HG03097 (cell line): ENCODE data around the gene GLI3.

ENCODE experiments used
- ATAC-seq: cut with Tn5 transposase; IDR thresholded peaks from one replicate; pipeline ENCODE4 v1.9.1; 2021; ENCODE audit not compliant: unreplicated experiment, low FRiP score

Gene GLI3

DNA sequence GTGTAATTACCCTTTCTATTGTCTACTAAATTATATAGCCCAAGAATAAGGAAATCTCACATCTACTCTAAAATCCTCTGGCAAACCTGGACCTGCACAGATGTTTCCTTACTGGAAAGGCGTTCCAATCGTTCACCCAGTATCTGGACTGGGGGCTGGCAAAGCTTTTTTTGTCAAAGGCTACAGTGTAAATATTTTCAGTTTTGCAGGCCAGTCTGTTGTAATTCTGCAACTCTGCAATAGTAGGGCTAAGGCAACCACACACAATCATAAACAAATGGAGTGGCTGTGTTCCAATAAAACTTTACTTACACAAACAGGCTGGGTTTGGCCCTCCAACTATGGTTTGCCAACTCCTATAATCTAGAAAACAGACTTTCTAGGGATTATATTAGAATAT is 56.2 kb downstream of the GLI3 start:
- no peak for ATAC-seq

DNA sequence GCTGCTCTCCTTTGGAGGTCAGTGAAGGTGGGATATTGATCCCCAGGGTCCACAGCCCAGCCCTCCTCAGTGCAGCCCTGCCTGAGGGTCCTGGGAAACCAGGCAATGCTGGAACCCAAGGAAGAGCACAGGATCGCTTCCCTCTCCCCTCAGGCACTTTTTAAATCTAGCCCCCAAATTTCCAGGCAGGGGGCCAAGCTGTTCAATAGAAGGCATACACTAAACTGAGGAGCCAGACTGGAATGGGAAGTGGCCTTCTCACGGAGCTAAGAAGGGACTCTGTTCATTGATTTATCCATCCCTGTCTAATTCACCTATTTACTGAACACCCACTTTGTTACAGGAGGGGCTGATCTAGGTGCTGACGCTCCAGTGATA is 60.3 kb downstream of the GLI3 start:
- no peak for ATAC-seq

DNA sequence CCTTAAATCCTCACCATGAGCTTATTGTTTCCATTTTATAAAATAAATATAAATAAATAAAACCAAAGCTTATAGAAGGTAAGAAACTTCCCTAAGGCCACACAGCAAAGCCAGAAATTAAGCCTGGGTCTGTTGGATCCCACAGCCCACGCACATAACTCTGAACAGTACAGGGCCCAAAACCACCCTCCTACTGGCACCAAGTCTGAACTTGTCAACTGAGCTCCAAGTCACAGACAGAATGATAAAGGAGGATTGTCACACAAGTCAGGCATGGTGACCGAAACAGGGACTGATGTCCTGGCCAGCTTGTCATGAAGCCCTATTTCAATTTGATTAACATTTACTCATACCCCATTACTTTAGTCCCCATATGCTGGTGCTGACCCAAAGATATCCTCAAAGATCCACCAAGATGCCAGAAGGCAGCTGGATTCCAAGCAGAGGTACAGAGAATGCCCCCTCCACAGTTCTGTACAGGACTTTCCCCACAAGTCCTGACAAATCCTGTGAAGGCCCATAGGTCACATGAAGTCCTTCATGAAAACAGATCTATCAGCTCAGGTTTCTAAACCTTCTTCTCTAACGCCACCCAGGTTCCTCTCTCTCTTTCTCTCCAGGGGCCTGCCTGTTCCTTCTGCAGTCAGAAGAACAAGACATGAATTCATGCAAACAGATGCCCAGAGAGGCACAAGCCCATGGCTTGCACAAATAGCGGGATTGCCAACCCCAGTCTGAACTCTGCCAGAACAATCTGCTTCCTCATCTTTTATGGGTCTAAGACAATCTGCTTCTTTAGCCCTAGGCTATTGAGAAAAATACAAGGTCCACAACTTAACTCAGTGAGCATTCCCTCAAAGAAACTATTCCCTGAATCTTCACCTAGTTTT is 60.9 kb downstream of the GLI3 start:
- ATAC-seq = no peak

DNA sequence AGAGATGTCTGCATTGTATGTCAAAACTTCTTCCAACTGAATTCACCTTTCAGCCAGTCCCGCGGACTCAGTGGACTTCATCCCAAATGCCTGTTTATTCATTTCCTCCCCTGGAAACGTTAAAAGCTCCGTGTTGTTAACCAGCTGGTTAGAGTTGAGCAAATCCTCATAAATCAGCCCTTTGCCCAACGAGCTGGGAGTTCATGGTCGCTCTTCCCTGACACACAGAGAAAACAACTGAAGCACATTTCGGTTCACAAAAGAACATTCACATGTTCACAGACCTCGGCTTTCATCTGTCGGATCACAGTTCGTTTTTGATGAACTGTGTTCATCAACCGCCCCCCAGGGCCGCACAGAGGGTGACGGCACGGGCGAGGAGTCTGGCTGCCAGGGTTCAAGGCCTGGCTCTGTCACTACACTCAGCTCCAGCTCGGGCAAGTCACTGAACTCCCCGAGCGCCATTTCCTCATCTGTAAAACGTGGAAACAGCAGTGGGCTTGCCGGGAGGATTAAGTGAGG is 62.6 kb downstream of the GLI3 start:
- ATAC-seq = no peak

DNA sequence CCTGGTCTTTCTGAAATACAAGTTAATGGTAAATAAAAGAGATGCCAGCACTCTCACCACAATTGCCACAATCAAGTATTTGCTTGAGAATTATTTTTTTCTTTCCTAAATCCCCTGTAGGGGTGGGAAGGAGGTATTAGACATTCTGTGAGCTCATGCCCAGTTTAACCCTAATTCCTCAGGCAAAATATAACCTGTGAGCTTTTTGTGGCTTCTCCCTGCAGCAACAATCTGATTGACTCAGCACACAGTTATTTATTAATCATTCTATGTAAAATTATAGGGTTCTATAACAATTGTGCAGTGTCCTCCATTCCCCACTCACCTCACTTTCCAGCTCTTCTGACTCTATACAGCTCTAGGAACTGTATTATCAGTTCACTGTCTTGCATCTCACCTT is 66.3 kb downstream of the GLI3 start:
- ATAC-seq = no peak

DNA sequence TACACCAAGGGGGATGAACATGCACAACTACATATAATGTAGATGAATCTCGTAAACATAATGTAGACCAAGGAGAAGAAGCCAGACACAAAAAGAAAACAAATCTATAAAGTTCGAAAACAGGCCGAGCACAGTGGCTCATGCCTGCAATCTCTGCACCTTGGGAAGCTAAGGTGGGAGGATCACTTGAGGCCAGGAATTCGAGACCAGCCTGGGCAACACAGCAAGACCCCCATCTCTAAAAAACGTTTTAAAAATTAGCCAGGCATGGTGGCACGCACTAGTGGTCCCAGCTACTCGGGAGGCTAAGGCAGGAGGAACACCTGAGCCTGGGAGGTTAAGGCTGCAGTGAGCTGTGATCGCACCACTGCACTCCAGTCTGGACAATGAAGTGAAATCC is 68.5 kb downstream of the GLI3 start:
- no peak for ATAC-seq

DNA sequence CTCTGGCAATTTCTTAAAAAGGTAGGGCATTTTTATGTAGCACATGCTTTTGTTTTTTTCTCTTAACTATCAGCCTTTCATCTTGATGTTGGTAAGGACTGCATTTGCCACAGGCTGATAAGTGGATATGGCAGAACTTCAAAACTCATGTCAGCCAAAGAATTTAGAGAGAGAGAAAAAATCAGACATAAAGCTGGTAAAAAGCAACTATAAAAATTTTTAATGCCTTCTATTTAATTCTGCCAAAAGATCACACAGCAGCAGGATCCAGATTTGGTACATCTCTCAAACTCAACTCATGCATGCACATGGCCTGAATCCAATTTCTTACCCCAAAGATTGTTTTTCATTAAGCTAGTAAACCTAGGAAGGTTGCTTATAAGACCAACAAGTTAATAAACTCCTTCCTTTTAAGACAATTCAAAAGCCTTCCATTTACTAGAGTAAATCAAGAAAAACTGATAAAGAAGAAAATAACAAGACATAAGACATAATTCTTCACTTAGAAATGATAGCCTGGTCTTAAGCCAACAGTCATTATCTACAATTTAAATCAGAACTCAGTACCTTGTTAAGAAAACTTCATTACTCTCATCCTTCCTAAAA is 69.3 kb downstream of the GLI3 start:
- ATAC-seq = no peak

DNA sequence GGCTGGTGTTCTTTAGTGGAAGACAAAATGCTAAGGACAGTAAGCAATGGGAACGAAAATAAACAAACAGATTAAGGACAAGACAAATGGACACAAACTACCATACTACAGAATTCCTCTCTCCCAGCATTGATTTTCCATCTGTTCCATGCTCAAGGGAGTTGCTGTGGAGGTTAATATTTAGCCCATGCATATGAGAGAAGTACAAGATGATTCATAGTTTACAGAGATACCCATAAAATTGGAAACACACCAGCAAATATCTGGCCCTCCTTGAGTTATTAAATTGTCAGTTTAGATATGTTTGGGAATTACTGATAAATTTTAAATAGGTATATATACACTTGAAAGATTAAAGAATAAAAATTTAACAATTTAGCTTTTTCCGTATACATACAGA is 69.8 kb downstream of the GLI3 start:
- no peak for ATAC-seq

DNA sequence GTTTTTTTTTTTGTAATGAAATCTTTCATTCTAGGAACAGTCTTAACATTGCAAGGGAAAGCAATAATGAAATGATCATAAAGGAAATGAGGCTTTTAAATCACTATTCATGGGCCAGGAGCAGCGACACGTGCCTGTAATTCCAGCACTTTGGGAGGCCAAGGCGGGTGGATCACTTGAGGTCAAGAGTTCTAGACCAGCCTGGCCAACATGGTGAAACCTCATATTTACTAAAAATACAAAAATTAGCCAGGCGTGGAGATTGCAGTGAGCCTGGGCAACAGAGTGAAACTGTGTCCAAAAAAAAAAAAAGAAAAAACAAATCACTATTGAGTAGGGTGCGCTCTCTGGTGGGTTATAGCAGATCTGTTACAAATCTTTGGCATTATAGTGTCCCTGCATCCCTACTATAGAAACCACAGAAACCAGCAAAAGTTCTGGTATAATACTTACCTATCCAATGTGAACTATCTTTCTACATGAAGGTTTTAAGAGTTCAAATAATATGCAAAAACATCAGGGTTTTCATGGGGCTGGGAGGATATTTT is 72.1 kb downstream of the GLI3 start:
- no peak for ATAC-seq

DNA sequence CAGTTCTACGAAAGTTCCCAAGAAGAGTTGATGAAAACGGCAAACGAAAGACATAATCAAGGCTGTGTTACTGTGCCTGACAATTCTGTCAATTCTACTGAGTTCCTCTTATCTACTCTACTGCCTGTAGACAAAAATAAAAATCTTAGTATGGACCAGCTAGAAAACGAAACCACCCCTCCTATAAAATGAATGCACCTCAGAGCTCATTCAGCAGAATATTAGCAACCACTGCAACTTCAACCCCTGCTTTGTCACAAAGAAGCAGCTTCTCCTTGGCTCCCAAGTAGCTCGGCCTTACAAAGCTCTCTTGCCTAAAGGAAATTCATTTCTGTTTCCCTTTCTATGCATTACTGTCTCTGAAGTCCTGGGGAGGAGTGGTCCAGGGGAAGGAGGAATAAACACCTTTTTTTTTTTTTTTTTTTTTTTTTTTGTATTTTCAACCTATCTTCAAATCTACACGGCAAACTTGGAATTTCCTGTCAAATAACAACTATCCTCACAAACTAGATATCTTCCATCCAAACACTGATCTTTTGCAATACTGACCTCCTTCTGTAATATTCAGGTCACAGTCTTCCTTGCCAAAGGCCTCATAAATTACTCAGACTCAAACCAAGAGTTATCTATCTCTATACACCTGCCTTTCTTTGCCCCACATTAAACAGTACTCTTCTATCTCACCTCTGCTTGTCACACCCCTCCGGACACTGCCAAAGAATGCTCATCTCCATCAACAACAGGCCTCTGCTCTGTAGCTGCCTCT is 74.3 kb downstream of the GLI3 start:
- ATAC-seq = no peak

DNA sequence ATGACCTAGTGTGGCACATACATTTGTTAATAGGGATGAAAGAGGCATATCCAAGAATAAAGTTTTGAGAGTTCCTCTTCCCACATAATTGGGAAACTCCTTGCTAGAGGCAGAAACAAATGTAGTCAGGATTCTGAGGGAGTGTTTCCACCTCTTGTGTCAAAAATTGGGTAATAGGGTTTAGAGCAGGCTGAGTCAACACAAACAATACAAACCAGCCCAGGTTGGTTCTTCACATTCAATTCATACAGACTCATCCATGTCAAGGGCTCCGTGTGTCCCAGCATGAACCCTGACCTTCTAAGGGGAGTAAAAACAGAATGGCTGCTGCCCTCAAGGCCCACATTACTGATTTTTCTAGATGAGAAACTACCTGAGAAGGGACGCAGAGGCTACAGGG is 75.3 kb downstream of the GLI3 start:
- ATAC-seq = no peak

DNA sequence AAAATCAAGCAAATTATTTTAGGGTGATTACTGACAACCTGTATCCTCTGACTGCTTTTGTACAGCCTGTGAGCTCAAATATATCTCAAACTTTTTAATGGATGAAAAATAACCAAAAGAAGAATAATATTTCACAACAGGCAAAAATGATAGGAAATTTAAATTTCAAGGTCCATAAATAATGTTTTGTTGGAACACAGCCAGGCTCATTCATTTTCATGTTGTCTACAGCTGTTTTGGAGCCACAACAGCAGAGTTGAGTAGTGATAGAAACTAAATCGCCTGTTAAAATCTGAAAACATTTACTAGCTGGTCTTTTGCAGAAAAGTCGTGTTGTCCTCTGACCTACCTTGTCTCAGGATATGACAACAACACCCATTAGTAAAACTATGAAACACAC is 75.9 kb downstream of the GLI3 start:
- no peak for ATAC-seq

DNA sequence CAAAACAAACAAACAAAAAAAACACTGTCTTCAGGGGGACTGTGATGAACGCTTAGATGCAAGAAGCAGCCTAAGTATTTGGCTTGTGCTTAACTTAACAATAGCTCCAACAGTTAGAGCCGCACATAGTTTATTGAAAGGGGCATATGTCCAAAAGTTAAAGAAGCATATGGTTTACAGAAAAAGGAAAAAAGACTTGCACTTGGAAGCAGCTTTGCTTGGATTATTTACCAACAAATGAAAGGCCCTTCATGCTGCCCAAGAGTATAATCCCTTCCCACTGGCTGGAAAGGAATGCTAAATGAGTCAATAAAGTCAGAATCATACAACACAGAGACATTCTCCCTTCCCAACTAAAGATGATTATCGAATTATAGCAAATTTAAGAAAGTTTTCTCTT is 77.9 kb downstream of the GLI3 start:
- no peak for ATAC-seq

DNA sequence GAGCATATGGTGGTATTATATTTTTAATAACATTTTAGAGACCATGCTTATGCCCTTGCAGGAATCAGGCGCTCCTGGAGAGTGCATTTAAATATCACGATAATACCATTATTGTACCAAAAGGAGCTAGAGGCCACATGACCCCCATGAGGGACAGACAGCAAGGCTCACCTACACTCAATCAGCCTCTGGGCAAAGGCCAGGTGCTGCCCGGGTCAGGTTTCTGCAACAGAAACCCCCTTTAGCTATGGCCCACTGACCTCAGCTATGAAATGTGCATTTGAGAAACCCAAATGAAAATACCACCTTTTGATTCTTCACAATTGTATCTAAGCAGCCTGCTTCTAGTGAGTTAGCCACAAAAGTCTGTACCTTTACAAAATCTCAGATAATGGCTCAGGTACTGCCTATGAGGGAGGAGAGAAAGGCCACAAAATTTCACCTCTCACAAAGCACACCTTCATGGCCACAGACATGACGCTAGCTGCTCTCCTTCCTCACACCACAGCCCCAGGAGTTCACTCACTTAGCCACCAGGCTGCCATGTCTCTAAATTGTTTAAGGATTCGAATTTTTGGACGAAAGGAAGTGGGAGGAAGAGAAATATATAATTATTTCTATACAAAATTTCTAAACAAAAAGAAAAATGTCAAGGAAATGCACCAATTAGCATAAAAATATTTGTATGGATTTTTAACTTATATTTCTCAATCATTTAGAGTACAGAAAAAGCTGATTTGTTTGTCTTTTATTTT is 79.9 kb downstream of the GLI3 start:
- no peak for ATAC-seq

DNA sequence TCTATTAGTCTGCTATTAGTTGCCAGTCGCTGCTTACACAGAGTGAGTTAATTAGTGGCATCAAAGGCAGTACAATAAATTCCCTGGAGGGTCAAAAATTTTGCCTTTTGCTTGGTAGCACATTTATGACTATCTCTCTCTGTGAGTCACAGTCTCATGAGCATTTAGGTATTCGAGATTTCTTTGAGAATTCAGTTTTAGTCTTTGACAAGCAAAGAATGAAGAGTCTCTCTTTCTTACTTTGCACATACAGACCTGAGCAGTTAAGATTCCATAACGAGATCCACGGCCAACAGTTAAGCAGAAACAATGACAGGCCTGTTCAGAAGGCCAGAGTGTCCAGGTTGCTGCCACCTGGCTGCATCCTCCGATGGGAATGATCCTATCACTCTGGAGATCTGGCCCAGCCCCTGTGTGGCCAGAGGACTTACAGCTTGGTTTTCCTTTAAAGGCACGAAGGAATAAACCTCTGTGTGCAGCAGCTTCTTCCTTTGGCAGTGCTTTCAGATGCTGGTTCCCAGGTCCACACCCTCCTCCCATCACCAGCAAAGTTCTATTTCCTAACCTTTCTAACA is 80.6 kb downstream of the GLI3 start:
- no peak for ATAC-seq

DNA sequence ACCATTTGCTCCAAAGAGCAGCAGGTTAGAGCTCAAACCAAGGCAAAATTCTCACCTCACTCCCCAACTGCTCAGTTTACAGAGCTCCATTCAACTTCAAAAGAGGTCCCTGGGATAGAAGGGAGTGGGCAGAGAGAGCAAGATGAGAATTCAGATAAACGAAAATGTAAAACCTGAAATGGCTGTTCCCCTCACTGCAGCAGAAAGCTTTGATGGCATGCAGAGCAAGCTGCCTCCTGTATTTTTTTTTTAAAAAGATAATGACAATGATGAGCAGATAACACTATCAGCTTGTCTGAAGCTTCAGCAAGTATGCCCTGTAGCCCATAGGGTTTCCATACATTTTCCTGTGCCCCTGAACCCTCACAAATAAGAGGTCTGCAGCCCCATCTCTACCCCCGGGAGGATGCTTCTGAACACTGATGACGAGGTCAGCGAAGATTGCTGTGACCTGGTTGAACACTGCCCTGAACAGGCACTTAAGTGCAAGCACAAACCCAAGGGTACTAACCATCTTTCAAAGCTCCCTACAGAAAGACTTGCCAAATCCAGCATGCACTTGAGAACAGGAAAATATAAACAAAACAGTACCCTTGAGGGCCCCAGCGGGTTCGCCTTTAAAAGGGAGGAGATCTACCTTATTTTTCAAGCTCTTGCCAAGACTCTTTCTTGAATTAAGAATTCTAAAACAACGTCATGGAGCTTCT is 81.3 kb downstream of the GLI3 start:
- ATAC-seq = no peak

DNA sequence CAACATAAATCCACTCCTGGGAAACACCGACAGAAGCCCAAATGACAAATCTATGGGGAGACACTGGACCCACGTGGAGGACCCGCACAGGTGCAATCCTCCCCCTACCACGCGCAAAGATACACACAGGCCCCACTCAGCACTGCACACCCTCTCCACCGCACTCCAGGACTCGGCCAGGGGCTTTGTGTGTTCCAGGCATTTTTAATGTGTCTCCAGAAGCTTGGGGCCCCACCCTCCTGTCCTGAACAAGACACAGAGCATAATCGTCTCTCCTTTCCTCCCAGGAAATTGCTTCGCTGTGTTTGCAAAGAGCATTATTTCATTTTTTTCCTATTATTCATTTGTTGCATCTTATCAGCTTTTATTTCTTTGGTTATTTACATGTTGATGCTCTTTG is 82.8 kb downstream of the GLI3 start:
- ATAC-seq = no peak

DNA sequence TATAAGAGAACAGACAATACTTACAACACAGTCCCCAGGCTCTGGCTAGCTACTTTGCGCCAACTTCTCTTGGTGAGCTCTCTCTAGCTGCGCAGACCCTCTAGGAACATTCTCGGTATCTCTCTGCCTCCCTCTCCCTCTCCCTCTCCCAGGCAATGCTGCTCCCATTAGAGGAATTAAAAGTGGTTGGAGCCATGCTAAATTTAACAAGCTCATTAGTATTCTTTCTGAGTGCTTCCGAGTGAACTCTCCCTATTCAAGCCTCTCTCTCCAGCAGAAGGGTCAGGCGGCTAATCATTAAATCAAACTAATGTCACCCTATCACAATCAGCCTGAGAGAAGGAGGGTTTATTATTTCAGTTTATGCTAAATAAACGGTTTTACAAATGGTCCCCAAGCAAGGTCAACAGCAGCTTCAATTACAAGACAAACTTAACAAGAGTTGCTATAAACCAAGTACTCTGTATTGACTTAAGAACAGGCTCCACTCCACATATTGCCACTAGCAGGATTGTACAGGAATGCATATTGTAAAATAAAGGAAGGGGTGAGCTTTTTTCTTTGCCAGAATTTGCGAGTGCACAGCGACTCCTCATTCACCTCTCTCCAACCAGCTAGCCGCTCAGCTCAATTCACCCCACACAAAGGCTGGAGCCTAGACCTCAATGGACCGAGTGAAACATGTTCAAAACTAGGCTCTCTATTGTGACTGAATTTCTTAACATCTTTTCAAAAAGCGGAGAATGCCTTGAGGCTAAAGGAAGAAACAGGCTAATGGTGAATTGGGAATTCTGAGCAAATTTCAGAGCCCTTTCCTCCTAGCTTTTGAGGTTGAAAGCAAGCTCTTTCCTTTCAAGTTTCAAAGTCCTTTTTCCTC is 84.4 kb downstream of the GLI3 start:
- ATAC-seq = no peak

DNA sequence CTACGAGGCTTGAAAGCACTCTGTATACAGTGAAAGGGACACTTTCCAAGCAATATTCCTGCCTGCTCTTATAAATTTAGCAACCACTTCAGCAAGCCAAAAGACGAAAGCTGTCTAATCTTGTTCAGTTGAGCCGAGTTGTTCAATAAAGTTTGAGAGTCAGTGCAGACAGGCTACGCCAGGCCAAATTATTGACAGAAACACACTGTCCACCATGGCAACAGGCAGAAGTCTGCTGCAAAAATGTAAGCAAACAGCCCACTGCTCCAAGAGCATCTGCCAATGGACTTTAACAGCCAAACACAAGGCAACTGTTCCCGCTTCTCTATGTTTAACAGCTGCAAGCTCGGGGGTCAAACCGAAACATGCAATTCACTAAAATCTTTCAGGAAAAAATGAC is 85.7 kb downstream of the GLI3 start:
- ATAC-seq = no peak
